GM21390 (cell line): ENCODE results near the gene SLC15A5.

ENCODE experiments used
- ATAC-seq: cut with Tn5 transposase; IDR thresholded peaks from one replicate; pipeline ENCODE4 v1.9.1; 2021; ENCODE audit not compliant: unreplicated experiment

SLC15A5 gene

DNA sequence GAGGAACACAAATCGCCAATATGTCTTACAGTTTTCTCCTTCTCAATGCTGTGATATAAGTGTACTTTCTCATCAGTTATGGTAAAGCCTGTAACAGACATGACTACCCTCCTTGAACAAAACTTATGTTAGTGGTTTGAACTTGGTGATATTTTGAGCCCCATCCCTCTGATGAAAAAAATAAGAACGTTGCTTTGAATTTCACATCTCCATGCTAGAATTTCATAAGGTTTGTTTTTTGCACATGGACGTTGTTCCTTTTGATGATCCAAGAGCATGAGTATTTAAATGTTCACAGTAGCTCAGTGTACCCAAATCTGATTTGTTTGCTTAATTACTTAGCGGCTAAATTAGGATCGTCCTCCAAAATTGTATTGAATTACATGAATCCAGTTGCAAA is at the start of gene SLC15A5:
Gene SLC15A5, minus strand, starts transcription at position 101 of the 400 bp plus-strand sequence. Its CDS starts 0 bp downstream, at position 101.
- ATAC-seq = no peak

- ATAC-seq = no peak
Observed at GRCh38 chr12:16325426-16325825, 47.9 kb upstream of the SLC15A5 start.

DNA sequence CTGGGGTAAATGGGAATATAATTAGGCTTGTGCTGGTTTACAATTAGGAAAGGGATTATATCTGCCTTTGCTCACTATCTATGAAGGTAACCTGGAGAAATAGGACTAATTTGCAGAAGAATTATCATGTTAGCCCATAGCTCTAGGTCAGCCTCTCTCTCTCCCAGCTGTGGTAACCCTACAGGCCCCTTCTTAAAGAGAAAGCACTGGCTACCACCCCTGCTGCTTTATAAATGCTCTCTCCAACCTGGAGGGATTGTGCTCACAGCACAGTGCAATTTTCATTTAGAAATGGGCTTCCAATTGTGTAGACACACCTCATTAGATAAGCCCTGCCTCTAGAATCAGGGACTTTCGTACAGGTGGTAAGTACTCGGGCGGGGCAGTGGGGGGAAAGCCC is 47.3 kb upstream of the SLC15A5 start:
- ATAC-seq = no peak

- no peak for ATAC-seq
Observed at GRCh38 chr12:16324272-16324671, 46.8 kb upstream of the SLC15A5 start.

- ATAC-seq = no peak
Observed at GRCh38 chr12:16323638-16324037, 46.2 kb upstream of the SLC15A5 start.

GRCh38 chr12:16323010-16323409 is 45.5 kb upstream of the SLC15A5 start:
- ATAC-seq = no peak

GRCh38 chr12:16310934-16311333 is 33.4 kb upstream of the SLC15A5 start:
- no peak for ATAC-seq

DNA sequence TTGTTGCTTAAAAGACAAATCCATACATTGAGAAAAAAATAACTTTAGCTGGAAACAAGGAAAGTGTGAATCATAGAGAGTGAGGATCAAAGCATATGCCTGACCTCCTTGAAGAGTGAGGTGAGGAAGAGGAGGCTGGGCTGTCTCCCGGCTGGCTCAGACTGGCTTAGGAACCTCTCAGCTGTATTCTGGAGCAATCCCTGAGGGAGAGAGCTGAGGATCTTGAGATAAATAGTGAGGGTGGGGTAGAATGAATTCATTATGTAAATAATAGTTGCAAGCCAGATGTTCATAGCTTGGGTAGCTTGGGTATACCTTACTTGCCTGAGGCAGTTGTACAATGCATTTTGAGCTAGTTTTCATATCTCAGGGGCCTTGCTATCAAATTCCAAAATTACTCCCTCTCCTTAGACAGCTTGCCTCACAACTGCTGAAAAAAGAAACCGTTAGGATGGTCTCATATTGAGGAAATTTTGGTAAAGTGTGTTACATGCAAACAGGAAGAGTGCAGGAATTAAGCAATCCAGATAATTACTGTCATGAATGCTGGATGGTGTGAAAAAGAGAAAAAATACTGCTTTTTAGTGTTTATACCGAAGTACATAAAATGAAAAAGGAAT is 30.5 kb upstream of the SLC15A5 start:
- no peak for ATAC-seq

DNA sequence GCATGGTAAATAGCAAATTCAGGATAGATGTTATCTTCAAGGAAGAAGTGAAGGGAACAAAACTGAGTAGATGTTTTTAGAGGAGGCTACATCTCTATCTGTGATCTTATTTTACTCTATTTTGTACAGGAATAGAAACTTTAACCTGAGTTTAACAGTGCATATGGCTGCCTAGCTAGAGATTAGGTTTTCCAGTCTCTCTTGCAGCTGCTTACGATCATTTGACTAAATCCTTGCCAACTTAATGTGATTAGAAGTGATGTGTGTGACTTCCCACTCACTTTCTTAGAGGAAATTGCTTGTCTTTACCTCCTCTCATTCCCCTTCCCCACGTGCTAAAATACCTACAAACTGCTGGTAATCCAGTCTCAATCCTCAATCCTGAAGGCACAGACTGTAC is 26.5 kb upstream of the SLC15A5 start:
- no peak for ATAC-seq

DNA sequence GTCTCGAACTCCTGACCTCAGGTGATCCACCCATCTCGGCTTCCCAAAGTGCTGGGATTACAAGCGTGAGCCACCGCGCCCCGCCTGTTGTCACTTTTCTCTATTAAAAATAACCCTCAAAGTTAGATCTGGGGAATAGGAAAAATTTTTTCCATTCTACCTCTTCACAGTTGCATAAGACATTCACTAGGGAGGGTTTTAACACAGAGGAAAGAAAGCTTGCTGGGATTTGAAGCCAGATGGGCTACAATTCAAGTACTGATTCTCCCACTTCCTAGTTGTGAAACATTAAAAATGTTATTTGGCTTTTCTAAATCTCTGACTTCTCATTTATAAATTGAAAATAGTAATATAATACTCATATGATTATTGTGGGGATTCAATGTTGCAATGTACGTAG is 23.3 kb upstream of the SLC15A5 start:
- ATAC-seq = no peak

- no peak for ATAC-seq
Observed at GRCh38 chr12:16300122-16300521, 22.6 kb upstream of the SLC15A5 start.

GRCh38 chr12:16299403-16299802 is 21.9 kb upstream of the SLC15A5 start:
- ATAC-seq = no peak

GRCh38 chr12:16297521-16297920 is 20.0 kb upstream of the SLC15A5 start:
- ATAC-seq = no peak

DNA sequence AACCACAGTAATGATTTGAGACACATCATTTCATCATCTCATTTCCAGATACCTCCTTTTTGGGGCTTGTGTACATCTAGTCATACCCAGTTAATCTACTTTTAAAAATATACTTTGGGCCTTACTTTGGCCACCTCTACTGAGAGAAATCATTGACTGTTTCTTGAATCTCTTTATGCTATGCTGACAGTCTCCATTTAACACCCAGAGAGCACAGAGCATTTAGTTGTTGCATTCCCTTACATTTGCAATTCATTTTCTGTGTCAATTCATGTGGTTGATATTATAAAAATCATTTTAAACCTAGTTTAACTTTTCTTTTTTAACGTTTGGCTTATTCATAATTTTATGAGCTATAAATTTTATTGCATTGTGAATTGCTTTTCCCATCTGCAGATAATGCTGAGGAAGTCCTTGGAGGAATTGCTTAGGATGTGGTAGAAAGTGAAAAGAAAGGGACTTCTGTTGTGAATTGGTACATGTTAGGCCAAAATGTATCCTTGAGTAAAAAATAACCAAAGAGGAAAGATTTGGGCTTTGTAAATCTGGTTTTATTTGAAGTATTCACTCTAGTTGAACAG is 17.0 kb upstream of the SLC15A5 start:
- no peak for ATAC-seq

- no peak for ATAC-seq
Observed at GRCh38 chr12:16291032-16291431, 13.5 kb upstream of the SLC15A5 start.

GRCh38 chr12:16285586-16285985 is 8.1 kb upstream of the SLC15A5 start:
- no peak for ATAC-seq

GRCh38 chr12:16282978-16283377 is 5.5 kb upstream of the SLC15A5 start:
- no peak for ATAC-seq

GRCh38 chr12:16282081-16282480 is 4.6 kb upstream of the SLC15A5 start:
- ATAC-seq = no peak

GRCh38 chr12:16281157-16281556 is 3.7 kb upstream of the SLC15A5 start:
- no peak for ATAC-seq

DNA sequence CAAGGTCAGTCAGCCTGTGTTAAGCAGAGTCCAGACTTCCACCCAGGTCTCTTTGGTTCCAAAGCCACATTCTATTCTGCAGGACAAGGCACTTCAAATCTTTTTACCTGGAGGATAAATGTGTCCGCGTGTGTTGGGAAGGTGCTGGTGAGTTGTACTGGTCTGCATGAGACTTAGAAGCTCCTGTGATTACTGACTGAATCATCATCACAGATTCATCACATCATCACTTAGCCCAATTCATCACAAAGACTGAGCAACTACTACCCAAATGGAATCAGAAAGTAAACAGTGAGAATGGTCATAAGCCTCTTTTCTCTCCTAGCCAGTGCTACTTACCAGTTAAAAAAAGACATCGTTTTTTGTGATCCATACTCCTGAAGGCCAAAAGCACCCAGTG is 5.3 kb downstream of the SLC15A5 start:
- no peak for ATAC-seq

- ATAC-seq = no peak
Observed at GRCh38 chr12:16271062-16271461, 6.4 kb downstream of the SLC15A5 start.

- ATAC-seq = no peak
Observed at GRCh38 chr12:16269946-16270345, 7.5 kb downstream of the SLC15A5 start.

- ATAC-seq = no peak
Observed at GRCh38 chr12:16266085-16266484, 11.4 kb downstream of the SLC15A5 start.
